IMR-90 (cell line): Measurements from ENCODE around the gene ADAMTS13. TPM values are rescaled to one million over a fixed set of nuclear protein-coding genes. Genes with fewer than 3 reads are reported as not detected.

Source experiments
- ATAC-seq: fragments of 200-7000 bp; cut with Tn5 transposase; 2 replicates; pipeline ENCODE4 v1.9.1; 2020; ENCODE audit warnings: low read depth, mild to moderate bottlenecking, moderate library complexity
- BruUV-seq: library from RNA; stranded (reverse); fragments of 400-500 nt; replicated peaks from 2 replicates; lab custom pipeline; 2021; lab: Mats Ljungman, UMichigan
- CTCF ChIA-PET: fragments of 300-600 bp; formaldehyde crosslinking; extraction: SDS; loops from one replicate; lab custom pipeline; 2021; ENCODE audit warnings: antibody characterized with exemption; lab: Yijun Ruan, JAX
- POLR2A ChIA-PET: fragments of 300-600 bp; sonication (Branson Sonifier 250); formaldehyde crosslinking; loops from one replicate; lab custom pipeline; 2022; ENCODE audit warnings: antibody characterized with exemption; ENCODE audit not compliant: unreplicated experiment; lab: Charles Lee
- DNase-seq: peaks from one replicate; pipeline ENCODE4 v3.0.0; 2013
- H2AFZ ChIP-seq: replicated peaks from 2 replicates; pipeline ENCODE3; 2013; ENCODE audit warnings: low read length, mild to moderate bottlenecking; ENCODE audit not compliant: poor library complexity
- H2AK5ac ChIP-seq: 2 replicates; pipeline ENCODE4 v1.6.1; 2013; ENCODE audit warnings: low read depth, low read length, inconsistent platforms
- H2AK9ac ChIP-seq: replicated peaks from 2 replicates; pipeline ENCODE3; 2013; ENCODE audit warnings: mild to moderate bottlenecking, low read depth, low read length, moderate library complexity; ENCODE audit not compliant: poor library complexity
- H2BK120ac ChIP-seq: 2 replicates; pipeline ENCODE4 v1.6.1; 2013; ENCODE audit warnings: low read depth, low read length, inconsistent platforms
- H2BK15ac ChIP-seq: 3 replicates; pipeline ENCODE4 v1.6.1; 2013; ENCODE audit warnings: low read depth, low read length, inconsistent platforms
- H2BK20ac ChIP-seq: 2 replicates; pipeline ENCODE4 v1.6.1; 2013; ENCODE audit warnings: low read depth, mild to moderate bottlenecking, inconsistent platforms, low read length, moderate library complexity
- H2BK5ac ChIP-seq: 2 replicates; pipeline ENCODE4 v1.6.1; 2013; ENCODE audit warnings: mild to moderate bottlenecking, low read depth, low read length, inconsistent platforms; ENCODE audit not compliant: poor library complexity, severe bottlenecking
- H3K14ac ChIP-seq: replicated peaks from 2 replicates; pipeline ENCODE4 v1.6.1; 2013; ENCODE audit warnings: low read depth, low read length, inconsistent platforms
- H3K18ac ChIP-seq: 2 replicates; pipeline ENCODE4 v1.6.1; 2013; ENCODE audit warnings: low read depth, low read length, control low read depth
- H3K23ac ChIP-seq: 2 replicates; pipeline ENCODE4 v1.6.1; 2013; ENCODE audit warnings: low read depth, low read length, inconsistent platforms
- H3K27ac ChIP-seq: 2 replicates; pipeline ENCODE4 v1.5.1; 2013; ENCODE audit warnings: mild to moderate bottlenecking, control low read depth, low read length; ENCODE audit not compliant: insufficient read depth
- H3K27me3 ChIP-seq: 2 replicates; pipeline ENCODE4 v1.6.1; 2013; ENCODE audit warnings: low read length; ENCODE audit not compliant: control insufficient read depth, insufficient read depth
- H3K36me3 ChIP-seq: 2 replicates; pipeline ENCODE4 v1.6.1; 2013; ENCODE audit warnings: low read length, mixed read lengths; ENCODE audit not compliant: control insufficient read depth, insufficient read depth
- H3K4ac ChIP-seq: 2 replicates; pipeline ENCODE4 v1.6.1; 2013; ENCODE audit warnings: low read depth, low read length, inconsistent platforms
- H3K4me1 ChIP-seq: 2 replicates; pipeline ENCODE4 v1.6.1; 2013; ENCODE audit warnings: low read length, mixed read lengths; ENCODE audit not compliant: control insufficient read depth, insufficient read depth
- H3K4me2 ChIP-seq: 2 replicates; pipeline ENCODE4 v1.6.1; 2013; ENCODE audit warnings: low read depth, mild to moderate bottlenecking, control low read depth, low read length, moderate library complexity
- H3K4me3 ChIP-seq: 2 replicates; pipeline ENCODE4 v1.5.1; 2013; ENCODE audit warnings: low read depth, mild to moderate bottlenecking, control low read depth, low read length, moderate library complexity; ENCODE audit not compliant: insufficient read depth
- H3K56ac ChIP-seq: 2 replicates; pipeline ENCODE4 v1.6.1; 2013; ENCODE audit warnings: low read length, inconsistent platforms; ENCODE audit not compliant: insufficient read depth; ENCODE audit errors: extremely low read depth
- H3K79me1 ChIP-seq, 2 experiments: 2 replicates each; pipeline ENCODE4 v1.6.1; 2013; ENCODE audit warnings: low read length in 2 of 2, inconsistent platforms in 1 of 2, low read depth in 1 of 2
- H3K9ac ChIP-seq: 2 replicates; pipeline ENCODE4 v1.6.1; 2013; ENCODE audit warnings: low read depth, low read length, control low read depth
- H3K9me1 ChIP-seq: 2 replicates; pipeline ENCODE4 v1.6.1; 2013; ENCODE audit warnings: low read length, inconsistent platforms; ENCODE audit not compliant: insufficient read depth
- H3K9me3 ChIP-seq: 2 replicates; pipeline ENCODE4 v1.6.1; 2013; ENCODE audit warnings: low read length; ENCODE audit not compliant: control insufficient read depth, insufficient read depth
- H4K20me1 ChIP-seq: 2 replicates; pipeline ENCODE4 v1.6.1; 2013; ENCODE audit warnings: low read length, inconsistent platforms; ENCODE audit not compliant: insufficient read depth
- H4K5ac ChIP-seq: 2 replicates; pipeline ENCODE4 v1.6.1; 2013; ENCODE audit warnings: mild to moderate bottlenecking, low read depth, low read length, control low read depth
- H4K8ac ChIP-seq, 2 experiments: 2 replicates each; pipeline ENCODE4 v1.6.1; 2013; ENCODE audit warnings: low read depth in 2 of 2, low read length in 2 of 2, control low read depth in 1 of 2, inconsistent platforms in 1 of 2
- H4K91ac ChIP-seq: 2 replicates; pipeline ENCODE4 v1.6.1; 2013; ENCODE audit warnings: low read depth, low read length, inconsistent platforms; ENCODE audit not compliant: insufficient read depth
- BHLHE40 ChIP-seq: fragments of 150-350 bp; IDR thresholded peaks from 2 replicates; pipeline ENCODE4 v1.6.1; 2016; ENCODE audit warnings: mild to moderate bottlenecking, low read depth, low read length
- CEBPB ChIP-seq: IDR thresholded peaks from 2 replicates; pipeline ENCODE4 v1.6.1; 2012; ENCODE audit warnings: low read depth, low read length, improper control_type of control experiment
- CHD1 ChIP-seq: IDR thresholded peaks from 2 replicates; pipeline ENCODE4 v1.6.1; 2012; ENCODE audit warnings: low read depth, low read length, improper control_type of control experiment
- CTCF ChIP-seq: conservative IDR thresholded peaks from 2 replicates; pipeline ENCODE4 v1.5.1; 2012; ENCODE audit warnings: mild to moderate bottlenecking, low read depth, low read length, improper control_type of control experiment
- ELK1 ChIP-seq: fragments of 150-350 bp; IDR thresholded peaks from 2 replicates; pipeline ENCODE4 v1.6.1; 2016; ENCODE audit warnings: low read depth, mild to moderate bottlenecking, low read length, moderate library complexity, borderline replicate concordance
- FOS ChIP-seq: fragments of 150-350 bp; IDR thresholded peaks from 2 replicates; pipeline ENCODE4 v1.6.1; 2016; ENCODE audit warnings: low read depth, low read length
- MAFK ChIP-seq: IDR thresholded peaks from 2 replicates; pipeline ENCODE4 v1.6.1; 2012; ENCODE audit warnings: low read depth, low read length, improper control_type of control experiment
- MAZ ChIP-seq: IDR thresholded peaks from 2 replicates; pipeline ENCODE4 v1.6.1; 2012; ENCODE audit warnings: low read depth, mild to moderate bottlenecking, low read length, improper control_type of control experiment, moderate library complexity, borderline replicate concordance
- MXI1 ChIP-seq: IDR thresholded peaks from 2 replicates; pipeline ENCODE4 v1.6.1; 2012; ENCODE audit warnings: low read depth, mild to moderate bottlenecking, low read length, moderate library complexity, borderline replicate concordance
- NFE2L2 ChIP-seq: fragments of 150-350 bp; IDR thresholded peaks from 2 replicates; pipeline ENCODE4 v1.6.1; 2016; ENCODE audit warnings: low read depth, mild to moderate bottlenecking, low read length
- POLR2A ChIP-seq: IDR thresholded peaks from 2 replicates; pipeline ENCODE4 v1.6.1; 2012; ENCODE audit warnings: mild to moderate bottlenecking, low read depth, low read length
- RAD21 ChIP-seq: IDR thresholded peaks from 2 replicates; pipeline ENCODE4 v1.6.1; 2012; ENCODE audit warnings: low read length, improper control_type of control experiment
- RCOR1 ChIP-seq: IDR thresholded peaks from 2 replicates; pipeline ENCODE4 v1.6.1; 2012; ENCODE audit warnings: mild to moderate bottlenecking, low read length, improper control_type of control experiment; ENCODE audit not compliant: insufficient replicate concordance
- RFX5 ChIP-seq: IDR thresholded peaks from 2 replicates; pipeline ENCODE4 v1.8.0; 2012; ENCODE audit warnings: low read depth, mild to moderate bottlenecking, low read length, moderate library complexity
- SMC3 ChIP-seq: fragments of 150-350 bp; IDR thresholded peaks from 2 replicates; pipeline ENCODE4 v1.6.1; 2016; ENCODE audit warnings: low read depth, mild to moderate bottlenecking, antibody characterized with exemption, low read length, moderate library complexity
- WGBS, 2 experiments: methylation state at CpG; one replicate each; pipeline versions ENCODE4 v1.1.5 to v1.1.7; 2013; ENCODE audit warnings: missing lambda C conversion rate in 2 of 2; ENCODE audit not compliant: insufficient read length in 1 of 2; ENCODE audit errors: extremely low coverage in 2 of 2; 5-methylcytosine and 5-hydroxymethylcytosine counted together
- dilution Hi-C: fragments of 300-500 bp; cut with HindIII; formaldehyde crosslinking; loops from one replicate; pipeline ENCODE4 v1.14.3; 2018; ENCODE audit warnings: low sequenced_read_pairs; ENCODE audit not compliant: unreplicated experiment
- in situ Hi-C: fragments of 300-500 bp; cut with MboI; formaldehyde crosslinking; loops from 3 replicates; pipeline ENCODE4 v1.14.3; 2019; ENCODE audit warnings: low sequenced_read_pairs, inconsistent platforms, mixed read lengths
- intact Hi-C: fragments of 100-400 bp; cut with micrococcal nuclease; formaldehyde crosslinking; loops from 2 replicates; pipeline ENCODE4 v1.10.0; 2022
- polyA plus RNA-seq, 3 experiments: library from polyadenylated mRNA; depleted of rRNA; stranded (reverse); fragments of >200 nt; gene quantifications; 2 replicates each; pipeline ENCODE4 v1.2.3, GENCODE V29; 2012; ENCODE audit warnings: low replicate concordance in 1 of 3
- total RNA-seq: library from RNA; depleted of rRNA; stranded (reverse); fragments of >200 nt; gene quantifications from 2 replicates; pipeline ENCODE4 v1.2.3, GENCODE V29; 2012

Gene ADAMTS13
- total and polyA plus RNA-seq, 2 of the 4 experiments (the other 2 are of a cell fraction), result 0.18 to 2.8 TPM

- peak overlapping the region; percentile 73; the same call in 1 of the 2 replicates for H3K4me3 ChIP-seq
- DNase-seq, result no peak
- TF ChIP-seq NFE2L2, result no peak
- TF ChIP-seq MXI1, result no peak
- TF ChIP-seq ELK1, result no peak
- TF ChIP-seq CEBPB, result no peak
- no peak for TF ChIP-seq RAD21
- TF ChIP-seq MAZ, result no peak
- no peak for TF ChIP-seq CTCF
- TF ChIP-seq FOS, result no peak
- TF ChIP-seq RCOR1, result no peak
- TF ChIP-seq POLR2A, result no peak
- TF ChIP-seq CHD1, result no peak
- TF ChIP-seq SMC3, result no peak
- no peak for TF ChIP-seq MAFK
- no peak for TF ChIP-seq RFX5
- TF ChIP-seq BHLHE40, result no peak
These were observed 36.6 kb downstream of the ADAMTS13 start for GRCh38 chr9:133458643-133459312.

More at GRCh38 chr9:133458643-133459312, 36.6 kb downstream of the ADAMTS13 start:
- Histone ChIP-seq H2AK9ac (no peak overlapping the region), H3K23ac (no peak overlapping the region), H3K56ac (no peak overlapping the region), H3K36me3 (no peaks in the 10 kb centered on the region), H3K18ac (no peak overlapping the region), H3K9ac (no peak overlapping the region), H3K27ac (no peak overlapping the region), H2BK5ac (no peak overlapping the region), H2AFZ (peak overlapping the region; percentile 70), H2BK15ac (no peak overlapping the region), H4K8ac (no peak overlapping the region), H2BK120ac (no peak overlapping the region), H3K27me3 (no peaks in the 10 kb centered on the region), H3K9me1 (0 out of 2 replicates have a peak, but pooled peaks cover 4% of the 10 kb centered on the region), H3K9me3 (no peaks in the 10 kb centered on the region), H4K20me1 (no peaks in the 10 kb centered on the region), H3K4me1 (peaks cover 7% of the 10 kb centered on the region; the same call in 1 of the 2 replicates), H2BK20ac (no peak overlapping the region), H3K14ac (no peak overlapping the region), H3K79me1 (peaks cover 0 to 6% of the 10 kb centered on the region in 2 experiments; a peak in 3 of 4 replicates), H3K4ac (no peak overlapping the region), H2AK5ac (no peak overlapping the region), H4K5ac (no peak overlapping the region), H4K91ac (no peak overlapping the region), H3K4me2 (peak overlapping the region; percentile 79)
- dilution Hi-C loops (no loop called here), intact Hi-C loops (loop anchor here (5.0 kb wide), 1 partner anchor 36 kb away; the partner anchor contains the start of gene ADAMTS13), in situ Hi-C loops (no loop called here)
- ATAC-seq, result no peak
- WGBS, 2 experiments, result 91% methylated on average over 8 of the region's 16 CpGs; no CpG with 5 or more reads in 1 of the 2 experiments
- no TSS peak for BruUV-seq
- ChIA-PET CTCF (no interaction called here), POLR2A (interaction anchor here (0.8 kb wide), 1 partner anchor 14 kb away, joined by 3 read pairs; no protein-coding TSS in a partner anchor)
